Effector memory CD4-positive, alpha-beta T cell (primary cell): Measurements from ENCODE around the gene ARL14EP.

Experiments
- DNase-seq, 3 donors: peaks; one replicate each; pipeline ENCODE4 v3.0.0-alpha.2; 2020
- H3K27ac ChIP-seq: 2 replicates; pipeline ENCODE4 v1.7.0; 2013; ENCODE audit warnings: mild to moderate bottlenecking, low read length, moderate library complexity; ENCODE audit not compliant: insufficient read depth, poor library complexity, severe bottlenecking
- H3K27me3 ChIP-seq: replicated peaks from 2 replicates; pipeline ENCODE4 v1.7.0; 2013; ENCODE audit warnings: mild to moderate bottlenecking, low read length; ENCODE audit not compliant: insufficient read depth, control insufficient read depth, poor library complexity, severe bottlenecking
- H3K36me3 ChIP-seq: 2 replicates; pipeline ENCODE4 v1.7.0; 2013; ENCODE audit warnings: mild to moderate bottlenecking, low read length, moderate library complexity; ENCODE audit not compliant: control insufficient read depth, insufficient read depth
- H3K4me1 ChIP-seq: 2 replicates; pipeline ENCODE4 v1.7.0; 2013; ENCODE audit warnings: low read length, mild to moderate bottlenecking; ENCODE audit not compliant: control insufficient read depth, insufficient read depth, poor library complexity, severe bottlenecking
- H3K4me3 ChIP-seq: 2 replicates; pipeline ENCODE4 v1.7.0; 2013; ENCODE audit warnings: low read length, low read depth, mild to moderate bottlenecking; ENCODE audit not compliant: insufficient read depth, poor library complexity, severe bottlenecking
- H3K9me3 ChIP-seq: 2 replicates; pipeline ENCODE4 v1.7.0; 2013; ENCODE audit warnings: mild to moderate bottlenecking, low read length, moderate library complexity; ENCODE audit not compliant: control insufficient read depth

The ARL14EP gene

GRCh38 chr11:30295178-30295885 is 27.6 kb upstream of the ARL14EP start:
- Histone ChIP-seq H3K36me3 (no peaks in the 10 kb centered on the region), H3K9me3 (no peaks in the 10 kb centered on the region), H3K4me1 (no peaks in the 10 kb centered on the region), H3K27me3 (no peaks in the 10 kb centered on the region), H3K4me3 (no peak overlapping the region), H3K27ac (no peak overlapping the region)
- DNase-seq: no peak

GRCh38 chr11:30304620-30305019 is 18.3 kb upstream of the ARL14EP start:
- no peak overlapping the region for H3K4me3 ChIP-seq
- DNase-seq: no peak
- no peaks in the 10 kb centered on the region for H3K27me3 ChIP-seq
- H3K36me3 ChIP-seq: no peaks in the 10 kb centered on the region
- no peaks in the 10 kb centered on the region for H3K4me1 ChIP-seq
- H3K27ac ChIP-seq: no peak overlapping the region
- no peaks in the 10 kb centered on the region for H3K9me3 ChIP-seq

GRCh38 chr11:30310623-30311022 is 12.3 kb upstream of the ARL14EP start:
- Histone ChIP-seq H3K9me3 (no peaks in the 10 kb centered on the region), H3K36me3 (no peaks in the 10 kb centered on the region), H3K4me1 (no peaks in the 10 kb centered on the region), H3K27ac (no peak overlapping the region), H3K27me3 (no peaks in the 10 kb centered on the region), H3K4me3 (no peak overlapping the region)
- DNase-seq: no peak

GRCh38 chr11:30311189-30311588 is 11.7 kb upstream of the ARL14EP start:
- no peaks in the 10 kb centered on the region for H3K27me3 ChIP-seq
- no peaks in the 10 kb centered on the region for H3K9me3 ChIP-seq
- H3K27ac ChIP-seq: no peak overlapping the region
- no peaks in the 10 kb centered on the region for H3K4me1 ChIP-seq
- DNase-seq: no peak
- H3K4me3 ChIP-seq: no peak overlapping the region
- H3K36me3 ChIP-seq: no peaks in the 10 kb centered on the region

- Histone ChIP-seq H3K36me3 (no peaks in the 10 kb centered on the region), H3K4me1 (no peaks in the 10 kb centered on the region), H3K4me3 (no peak overlapping the region), H3K27me3 (no peaks in the 10 kb centered on the region), H3K9me3 (no peaks in the 10 kb centered on the region), H3K27ac (no peak overlapping the region)
- no peak for DNase-seq
Observed at GRCh38 chr11:30312243-30312642, 10.7 kb upstream of the ARL14EP start.

- H3K27ac ChIP-seq: no peak overlapping the region
- H3K27me3 ChIP-seq: no peaks in the 10 kb centered on the region
- no peak for DNase-seq
- no peaks in the 10 kb centered on the region for H3K36me3 ChIP-seq
- no peaks in the 10 kb centered on the region for H3K9me3 ChIP-seq
- H3K4me3 ChIP-seq: no peak overlapping the region
- no peaks in the 10 kb centered on the region for H3K4me1 ChIP-seq
Observed at GRCh38 chr11:30313580-30313979, 9.3 kb upstream of the ARL14EP start.

GRCh38 chr11:30314625-30315024 is 8.3 kb upstream of the ARL14EP start:
- no peak overlapping the region for H3K4me3 ChIP-seq
- H3K27ac ChIP-seq: no peak overlapping the region
- no peaks in the 10 kb centered on the region for H3K4me1 ChIP-seq
- no peaks in the 10 kb centered on the region for H3K9me3 ChIP-seq
- no peaks in the 10 kb centered on the region for H3K36me3 ChIP-seq
- no peaks in the 10 kb centered on the region for H3K27me3 ChIP-seq
- no peak for DNase-seq

GRCh38 chr11:30316237-30316636 is 6.7 kb upstream of the ARL14EP start:
- H3K27ac ChIP-seq: no peak overlapping the region
- no peaks in the 10 kb centered on the region for H3K27me3 ChIP-seq
- H3K4me3 ChIP-seq: no peak overlapping the region
- no peaks in the 10 kb centered on the region for H3K4me1 ChIP-seq
- DNase-seq: no peak
- no peaks in the 10 kb centered on the region for H3K36me3 ChIP-seq
- H3K9me3 ChIP-seq: no peaks in the 10 kb centered on the region

- H3K36me3 ChIP-seq: no peaks in the 10 kb centered on the region
- no peak overlapping the region for H3K27ac ChIP-seq
- no peaks in the 10 kb centered on the region for H3K9me3 ChIP-seq
- no peaks in the 10 kb centered on the region for H3K27me3 ChIP-seq
- no peak for DNase-seq
- H3K4me1 ChIP-seq: no peaks in the 10 kb centered on the region
- H3K4me3 ChIP-seq: no peak overlapping the region
Observed at GRCh38 chr11:30317030-30317429, 5.9 kb upstream of the ARL14EP start.

GRCh38 chr11:30321321-30321720 is 1.6 kb upstream of the ARL14EP start:
- no peak overlapping the region for H3K27ac ChIP-seq
- H3K36me3 ChIP-seq: no peaks in the 10 kb centered on the region
- DNase-seq: no peak
- no peak overlapping the region for H3K4me3 ChIP-seq
- H3K9me3 ChIP-seq: no peaks in the 10 kb centered on the region
- no peaks in the 10 kb centered on the region for H3K27me3 ChIP-seq
- peaks cover 12% of the 10 kb centered on the region for H3K4me1 ChIP-seq
